AG04449 (cell line): ENCODE data around the gene ECM2.

Source experiments
- CTCF ChIA-PET: fragments of 350-600 bp; formaldehyde crosslinking; extraction: SDS; loops from one replicate; lab custom pipeline; 2021; ENCODE audit warnings: antibody characterized with exemption; lab: Yijun Ruan, JAX
- POLR2A ChIA-PET: fragments of 400-600, 350-600 bp; formaldehyde crosslinking; extraction: SDS; loops from one replicate; lab custom pipeline; 2020; ENCODE audit warnings: antibody characterized with exemption, inconsistent platforms; lab: Yijun Ruan, JAX
- DNase-seq: peaks from one replicate; pipeline ENCODE4 v3.0.0-alpha.2; 2010; ENCODE audit warnings: low read depth, low spot score
- H3K4me3 ChIP-seq: 2 replicates; pipeline ENCODE4 v1.5.1; 2011; ENCODE audit warnings: low read depth, mild to moderate bottlenecking, control low read depth, low read length
- CTCF ChIP-seq: IDR thresholded peaks from one replicate; pipeline ENCODE4 v1.5.1; 2011; ENCODE audit warnings: mild to moderate bottlenecking, moderate library complexity, low read length, control low read depth, inconsistent platforms; ENCODE audit not compliant: insufficient read depth; ENCODE audit errors: missing control alignments

The ECM2 gene

DNA sequence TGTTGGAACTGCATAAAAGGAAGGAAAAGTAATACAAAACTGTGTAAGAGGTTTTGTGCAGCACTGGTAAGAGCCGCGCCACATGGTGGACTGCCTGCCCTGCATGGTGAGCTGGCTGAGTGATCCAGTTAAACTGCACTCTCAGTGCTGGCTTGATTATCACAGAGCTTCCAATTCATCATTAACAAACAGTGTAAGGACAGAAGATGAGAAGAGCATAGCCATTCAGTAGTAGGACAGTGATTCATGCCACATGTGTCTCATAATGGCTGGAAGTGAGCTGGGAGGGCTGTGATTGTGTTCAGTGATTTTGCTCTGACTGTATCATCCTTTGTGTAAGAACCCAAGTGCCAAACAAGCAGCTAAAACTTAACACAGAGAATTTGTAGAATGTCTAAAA lies 67.6 kb downstream of the ECM2 start:
- no peak for TF ChIP-seq CTCF
- ChIA-PET POLR2A (no interaction called here), CTCF (interaction anchor here (0.7 to 4.7 kb wide), 3 partner anchors 11 to 34 kb away, joined by 3 to 38 read pairs (median 4); partner anchors contain the start of gene ASPN)
- H3K4me3 ChIP-seq = no peak overlapping the region
- no peak for DNase-seq

DNA sequence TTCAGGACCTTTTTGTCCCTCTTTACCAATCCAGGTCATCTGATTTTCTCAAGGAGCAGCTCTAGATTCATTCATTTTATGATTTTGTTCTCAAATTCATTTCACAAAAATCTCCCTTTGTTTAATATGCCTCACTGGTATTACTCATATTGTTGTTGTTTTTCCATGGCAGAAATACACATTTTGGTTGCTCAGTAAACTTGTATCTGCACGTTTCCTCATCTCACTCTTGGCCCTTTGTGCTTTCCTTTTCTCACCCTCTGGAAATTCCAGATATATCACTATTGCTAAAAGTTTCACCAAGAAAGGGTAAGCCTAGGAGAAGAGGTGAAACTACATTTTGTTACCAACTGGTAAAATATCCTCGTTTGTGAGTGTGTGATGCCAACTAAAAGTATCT lies 68.3 kb downstream of the ECM2 start:
- H3K4me3 ChIP-seq = no peak overlapping the region
- DNase-seq = no peak
- ChIA-PET POLR2A (no interaction called here), CTCF (interaction anchor here (1.6 to 4.7 kb wide), 2 partner anchors 12 to 28 kb away, joined by 5 to 38 read pairs; partner anchors contain the start of gene ASPN)
- no peak for TF ChIP-seq CTCF

DNA sequence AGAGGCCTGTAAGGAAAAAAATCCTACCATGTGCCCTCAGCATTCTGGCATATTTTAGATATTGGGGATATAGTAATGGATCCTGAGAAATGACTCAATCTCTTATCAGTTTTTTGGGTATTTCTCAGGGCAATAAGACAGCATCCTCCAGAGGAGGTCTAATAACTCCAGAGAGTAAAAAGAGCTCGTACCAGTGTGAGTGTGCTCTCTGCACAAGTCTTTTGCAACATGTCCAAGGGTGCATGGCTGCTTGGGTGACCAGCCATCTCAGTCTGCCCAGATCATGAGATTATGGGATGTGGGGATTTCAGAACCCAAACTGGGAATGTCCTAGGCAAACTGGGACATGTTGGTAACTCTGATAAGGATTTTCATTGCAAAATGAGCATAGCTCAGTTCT lies 68.7 kb downstream of the ECM2 start:
- CTCF ChIA-PET = interaction anchor here (1.0 to 4.7 kb wide), 3 partner anchors 12 to 38 kb away, joined by 3 to 38 read pairs (median 5); partner anchors contain the start of gene ASPN
- TF ChIP-seq CTCF = no peak
- POLR2A ChIA-PET = no interaction called here
- no peak for DNase-seq
- no peak overlapping the region for H3K4me3 ChIP-seq

GRCh38 chr9:92463984-92464383 lies 71.8 kb downstream of the ECM2 start:
- TF ChIP-seq CTCF = no peak
- ChIA-PET POLR2A (interaction anchor here (0.6 to 0.9 kb wide), 2 partner anchors 32 to 144 kb away, joined by 3 to 4 read pairs; no protein-coding TSS in a partner anchor), CTCF (interaction anchor here (0.9 to 3.1 kb wide), 4 partner anchors 9 to 170 kb away, joined by 3 to 11 read pairs (median 4); no protein-coding TSS in a partner anchor)
- peak; percentile 91 for DNase-seq
- no peak overlapping the region for H3K4me3 ChIP-seq

GRCh38 chr9:92463387-92463786 lies 72.4 kb downstream of the ECM2 start:
- POLR2A ChIA-PET = interaction anchor here (0.6 to 0.9 kb wide), 2 partner anchors 32 to 144 kb away, joined by 3 to 4 read pairs; no protein-coding TSS in a partner anchor
- CTCF ChIA-PET = interaction anchor here (0.9 to 3.1 kb wide), 5 partner anchors 10 to 170 kb away, joined by 3 to 11 read pairs (median 5); no protein-coding TSS in a partner anchor
- TF ChIP-seq CTCF = no peak
- H3K4me3 ChIP-seq = no peak overlapping the region
- no peak for DNase-seq

DNA sequence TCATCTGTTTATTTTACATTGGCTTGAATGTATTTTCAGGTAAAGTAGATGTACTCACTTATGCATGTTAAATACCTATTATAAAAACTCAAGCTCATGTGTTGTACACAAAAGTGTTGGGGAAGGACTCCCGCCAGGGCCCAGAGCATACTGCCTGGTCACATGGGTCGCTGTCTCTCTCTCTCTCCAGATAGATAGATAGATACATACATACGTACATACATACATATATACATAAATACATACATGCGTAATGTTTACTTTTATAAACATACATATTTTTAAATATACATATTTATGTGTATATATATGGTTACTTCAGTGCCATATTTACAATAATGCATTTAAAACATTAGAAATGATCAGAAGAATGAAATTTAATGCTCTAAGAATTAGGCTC lies 78.2 kb downstream of the ECM2 start:
- CTCF ChIA-PET = interaction anchor here (1.3 kb wide), 2 partner anchors 11 to 17 kb away, joined by 5 to 6 read pairs; no protein-coding TSS in a partner anchor
- H3K4me3 ChIP-seq = no peak overlapping the region
- TF ChIP-seq CTCF = no peak
- no peak for DNase-seq
- POLR2A ChIA-PET = no interaction called here
